Measurements from ENCODE around the gene SH2D3C. TPM values are rescaled to one million over a fixed set of nuclear protein-coding genes. Genes with fewer than 3 reads are reported as not detected.
A peak's percentile ranks its signal among the peaks of the same experiment; 100 is the strongest.

Gene SH2D3C
- total and polyA plus RNA-seq, 2 of the 4 experiments (the other 2 are of a cell fraction): under 0.01 to 0.24 TPM

- H3K14ac ChIP-seq (replicated peaks; ENCODE audit: low read depth, low read length): no peak overlapping the region
- intact Hi-C loops (cut with micrococcal nuclease): no loop called here
- no peak overlapping the region for H3K27ac ChIP-seq (ENCODE audit: insufficient read depth, low read length)
- no peak overlapping the region for H3K56ac ChIP-seq (ENCODE audit: extremely low read depth, insufficient read depth, low read length)
- H3K23ac ChIP-seq (ENCODE audit: low read depth, low read length): 0 out of 2 replicates have a peak overlapping the region, but pooled peaks have one; percentile 1
- H2BK20ac ChIP-seq (ENCODE audit: low read depth, low read length): no peak overlapping the region
- H3K18ac ChIP-seq (ENCODE audit: low read depth, low read length): no peak overlapping the region
- BruUV-seq (replicated peaks): no TSS peak
- H3K4me1 ChIP-seq (ENCODE audit: control insufficient read depth, insufficient read depth, low read length): peaks cover 2% of the 10 kb centered on the region; the same call in 1 of the 2 replicates
- no peak overlapping the region for H2BK120ac ChIP-seq (ENCODE audit: low read depth, low read length)
- H3K36me3 ChIP-seq (ENCODE audit: control insufficient read depth, insufficient read depth, low read length): no peaks in the 10 kb centered on the region
- H2AFZ ChIP-seq (replicated peaks; ENCODE audit: low read length, poor library complexity): peak overlapping the region; percentile 39
- no peak overlapping the region for H3K4ac ChIP-seq (ENCODE audit: low read depth, low read length)
- H3K4me2 ChIP-seq (ENCODE audit: low read depth, low read length): no peak overlapping the region
- no peak for DNase-seq
- no peak overlapping the region for H2BK5ac ChIP-seq (ENCODE audit: low read depth, low read length, poor library complexity, severe bottlenecking)
- no peak overlapping the region for H2AK9ac ChIP-seq (replicated peaks; ENCODE audit: low read depth, low read length, poor library complexity)
- TF ChIP-seq CHD1 (IDR thresholded peaks at IDR 0.05; ENCODE audit: low read depth, low read length) (no peak), RCOR1 (IDR thresholded peaks at IDR 0.05; ENCODE audit: insufficient replicate concordance, low read length) (no peak), BHLHE40 (IDR thresholded peaks at IDR 0.05; ENCODE audit: low read depth, low read length) (no peak), MXI1 (IDR thresholded peaks at IDR 0.05; ENCODE audit: borderline replicate concordance, low read depth, low read length) (no peak), USF2 (IDR thresholded peaks at IDR 0.05; ENCODE audit: low read depth, low read length) (no peak), CTCF (conservative IDR thresholded peaks at IDR 0.05; ENCODE audit: low read depth, low read length) (no peak)
- H3K79me1 ChIP-seq (ENCODE audit: low read depth in 1 of 2, low read length in 2 of 2): no peaks in the 10 kb centered on the region
- peaks cover 13% of the 10 kb centered on the region for H3K27me3 ChIP-seq (ENCODE audit: control insufficient read depth, insufficient read depth, low read length)
- WGBS, 2 experiments (ENCODE audit: extremely low coverage in 2 of 2, insufficient read length in 1 of 2): no CpG with 5 or more reads among the region's 3 CpGs
- no peak overlapping the region for H3K9ac ChIP-seq (ENCODE audit: low read depth, low read length)
- no peaks in the 10 kb centered on the region for H3K9me3 ChIP-seq (ENCODE audit: control insufficient read depth, insufficient read depth, low read length)
- H2BK15ac ChIP-seq (ENCODE audit: low read depth, low read length): no peak overlapping the region
- ChIA-PET POLR2A (ENCODE audit: unreplicated experiment) (no interaction called here), CTCF (no interaction called here)
- H2AK5ac ChIP-seq (ENCODE audit: low read depth, low read length): no peak overlapping the region
- H4K8ac ChIP-seq (ENCODE audit: low read depth in 2 of 2, low read length in 2 of 2): no peak overlapping the region; a peak in 1 of 4 replicates
- H4K20me1 ChIP-seq (ENCODE audit: insufficient read depth, low read length): no peaks in the 10 kb centered on the region
- no peak overlapping the region for H4K5ac ChIP-seq (ENCODE audit: low read depth, low read length)
- no peak overlapping the region for H3K4me3 ChIP-seq (ENCODE audit: insufficient read depth, low read depth, low read length)
- no peak overlapping the region for H4K91ac ChIP-seq (ENCODE audit: insufficient read depth, low read depth, low read length)
- ATAC-seq (ENCODE audit: low read depth): no peak
- dilution Hi-C loops (cut with HindIII; ENCODE audit: low sequenced_read_pairs, unreplicated experiment): no loop called here
- in situ Hi-C loops (cut with MboI; ENCODE audit: low sequenced_read_pairs): no loop called here
- H3K9me1 ChIP-seq (ENCODE audit: insufficient read depth, low read length): no peaks in the 10 kb centered on the region; the same call in 1 of the 2 replicates
Observed at GRCh38 chr9:127767410-127767809, 11.1 kb downstream of the SH2D3C start.

All from IMR-90 (cell line).